Measurements from ENCODE around the gene HNRNPH1.

Gene HNRNPH1

GRCh38 chr5:179568721-179569120 is 54.8 kb downstream of the HNRNPH1 start:
- Histone ChIP-seq H3K4me2 (ENCODE audit: low read length) (no peak overlapping the region), H3K36me3 (ENCODE audit: control insufficient read depth, low read length) (peaks cover 69% of the 10 kb centered on the region), H3K79me2 (ENCODE audit: control insufficient read depth, low read length) (no peaks in the 10 kb centered on the region), H4K20me1 (ENCODE audit: control insufficient read depth, insufficient read depth, low read depth, low read length) (no peaks in the 10 kb centered on the region), H3K9me2 (replicated peaks; ENCODE audit: control insufficient read depth, low read length) (no peaks in the 10 kb centered on the region), H3K27me3 (ENCODE audit: control insufficient read depth, low read length) (no peaks in the 10 kb centered on the region), H3F3A (ENCODE audit: control insufficient read depth, insufficient read depth) (no peaks in the 10 kb centered on the region), H3K9me3 (ENCODE audit: control insufficient read depth, insufficient read depth, low read length) (no peaks in the 10 kb centered on the region), H3K4me3 (ENCODE audit: low read length) (no peak overlapping the region), H3K4me1 (ENCODE audit: control insufficient read depth, low read length) (no peaks in the 10 kb centered on the region), H3K27ac (ENCODE audit: low read depth, low read length) (no peak overlapping the region)
- TF ChIP-seq EZH2phosphoT487 (IDR thresholded peaks at IDR 0.05; ENCODE audit: borderline replicate concordance, low read length) (no peak), CTCF (IDR thresholded peaks at IDR 0.05; ENCODE audit: low read depth, low read length, poor library complexity, severe bottlenecking) (no peak)

- H4K20me1 ChIP-seq (ENCODE audit: control insufficient read depth, insufficient read depth, low read depth, low read length), result no peaks in the 10 kb centered on the region; the same call in 1 of the 2 replicates
- H3K27me3 ChIP-seq (ENCODE audit: control insufficient read depth, low read length), result no peaks in the 10 kb centered on the region
- H3K36me3 ChIP-seq (ENCODE audit: control insufficient read depth, low read length), result peaks cover 57% of the 10 kb centered on the region
- no peak overlapping the region for H3K27ac ChIP-seq (ENCODE audit: low read depth, low read length)
- no peak overlapping the region for H3K4me3 ChIP-seq (ENCODE audit: low read length)
- H3K79me2 ChIP-seq (ENCODE audit: control insufficient read depth, low read length), result peaks cover 7% of the 10 kb centered on the region
- H3F3A ChIP-seq (ENCODE audit: control insufficient read depth, insufficient read depth), result no peaks in the 10 kb centered on the region
- no peaks in the 10 kb centered on the region for H3K9me2 ChIP-seq (replicated peaks; ENCODE audit: control insufficient read depth, low read length)
- no peaks in the 10 kb centered on the region for H3K9me3 ChIP-seq (ENCODE audit: control insufficient read depth, insufficient read depth, low read length)
- H3K4me1 ChIP-seq (ENCODE audit: control insufficient read depth, low read length), result peaks cover 3% of the 10 kb centered on the region; the same call in 1 of the 2 replicates
- no peak overlapping the region for H3K4me2 ChIP-seq (ENCODE audit: low read length)
- TF ChIP-seq CTCF (IDR thresholded peaks at IDR 0.05; ENCODE audit: low read depth, low read length, poor library complexity, severe bottlenecking) (no peak), EZH2phosphoT487 (IDR thresholded peaks at IDR 0.05; ENCODE audit: borderline replicate concordance, low read length) (no peak)
Observed at GRCh38 chr5:179564526-179564925, 58.9 kb downstream of the HNRNPH1 start.
